PFSK-1 (cell line): ENCODE measurements around the gene FMNL2.

Experiments
- FOXP2 ChIP-seq: optimal IDR thresholded peaks from 2 replicates; pipeline ENCODE3; 2011; ENCODE audit warnings: borderline replicate concordance, control low read depth, inconsistent platforms; ENCODE audit not compliant: insufficient read depth; ENCODE audit errors: extremely low read length, extremely low read depth
- POLR2AphosphoS5 ChIP-seq: IDR thresholded peaks from 2 replicates; pipeline ENCODE4 v1.6.1; 2012; ENCODE audit warnings: low read depth, mild to moderate bottlenecking, control low read depth, low read length, moderate library complexity
- REST ChIP-seq, 2 experiments: IDR thresholded peaks; 2 replicates each; pipeline versions ENCODE4 v1.6.1 to v1.8.0; 2011 to 2012; ENCODE audit warnings: low read depth in 2 of 2, low read length in 2 of 2, control low read depth in 1 of 2, inconsistent platforms in 1 of 2, mild to moderate bottlenecking in 1 of 2, moderate library complexity in 1 of 2; ENCODE audit not compliant: insufficient read depth in 1 of 2
- SIN3A ChIP-seq: IDR thresholded peaks from 2 replicates; pipeline ENCODE4 v1.6.1; 2012; ENCODE audit warnings: mild to moderate bottlenecking, low read length, moderate library complexity, borderline replicate concordance; ENCODE audit not compliant: insufficient read depth
- TAF1 ChIP-seq: IDR thresholded peaks from 2 replicates; pipeline ENCODE4 v1.6.1; 2012; ENCODE audit warnings: low read length, control low read depth, borderline replicate concordance; ENCODE audit not compliant: insufficient read depth

FMNL2 gene

GRCh38 chr2:152609154-152609553 is 274.2 kb downstream of the FMNL2 start:
- TF ChIP-seq REST (IDR thresholded peaks at IDR 0.05; ENCODE audit: insufficient read depth in 1 of 2, low read depth in 2 of 2, low read length in 2 of 2) (no peak), SIN3A (no peak), TAF1 (no peak), FOXP2 (no peak), POLR2AphosphoS5 (no peak)

GRCh38 chr2:152609699-152610098 is 274.7 kb downstream of the FMNL2 start:
- TF ChIP-seq REST (IDR thresholded peaks at IDR 0.05; ENCODE audit: insufficient read depth in 1 of 2, low read depth in 2 of 2, low read length in 2 of 2) (no peak), POLR2AphosphoS5 (no peak), TAF1 (no peak), SIN3A (no peak), FOXP2 (no peak)

GRCh38 chr2:152611458-152612231 is 276.7 kb downstream of the FMNL2 start:
- TF ChIP-seq TAF1 (no peak), FOXP2 (peak; percentile 19)

- TF ChIP-seq TAF1 (no peak), FOXP2 (no peak), REST (IDR thresholded peaks at IDR 0.05; ENCODE audit: insufficient read depth in 1 of 2, low read depth in 2 of 2, low read length in 2 of 2) (no peak), POLR2AphosphoS5 (no peak), SIN3A (no peak)
These were observed 278.3 kb downstream of the FMNL2 start for GRCh38 chr2:152613235-152613634.

- no peak for TF ChIP-seq POLR2AphosphoS5
- no peak for TF ChIP-seq TAF1
- no peak for TF ChIP-seq FOXP2
- no peak for TF ChIP-seq SIN3A
- no peak for TF ChIP-seq REST (IDR thresholded peaks at IDR 0.05; ENCODE audit: insufficient read depth in 1 of 2, low read depth in 2 of 2, low read length in 2 of 2)
These were observed 280.2 kb downstream of the FMNL2 start for GRCh38 chr2:152615177-152615576.
